SK-N-SH (cell line): Measurements from ENCODE around the gene SLC25A42.

Experiments used
- CTCF ChIP-seq: fragments of 200-600 bp; sonication (generic); IDR thresholded peaks from 2 replicates; pipeline ENCODE4 v1.6.1; 2017; ENCODE audit warnings: antibody characterized with exemption, mild to moderate bottlenecking, moderate library complexity
- EP300 ChIP-seq, 2 experiments: IDR thresholded peaks; 2 replicates each; pipeline versions ENCODE4 v1.4.0 to v1.6.1; 2012; ENCODE audit warnings: borderline replicate concordance in 1 of 2, low read depth in 1 of 2, low read length in 1 of 2
- FOSL2 ChIP-seq: IDR thresholded peaks from 2 replicates; pipeline ENCODE4 v1.4.0; 2012; ENCODE audit warnings: low read depth, mild to moderate bottlenecking, moderate library complexity, borderline replicate concordance
- JUND ChIP-seq: IDR thresholded peaks from 2 replicates; pipeline ENCODE4 v1.4.0; 2012
- MXI1 ChIP-seq: IDR thresholded peaks from 2 replicates; pipeline ENCODE4 v1.6.1; 2012; ENCODE audit warnings: mild to moderate bottlenecking, low read depth, low read length, improper control_type of control experiment
- SMC3 ChIP-seq: IDR thresholded peaks from 2 replicates; pipeline ENCODE4 v1.6.1; 2012; ENCODE audit warnings: low read depth, low read length, improper control_type of control experiment
- USF2 ChIP-seq: fragments of 150-350 bp; IDR thresholded peaks from 2 replicates; pipeline ENCODE4 v1.6.1; 2017; ENCODE audit warnings: antibody characterized with exemption, low read length, low read depth, borderline replicate concordance
- YY1 ChIP-seq: IDR thresholded peaks from 2 replicates; pipeline ENCODE4 v1.4.0; 2012; ENCODE audit warnings: low read depth, mild to moderate bottlenecking

GRCh38 chr19:19061506-19061905 is 2.3 kb upstream of the SLC25A42 start:
- TF ChIP-seq CTCF (no peak), JUND (no peak), EP300 (IDR thresholded peaks at IDR 0.05; ENCODE audit: borderline replicate concordance in 1 of 2, low read depth in 1 of 2, low read length in 1 of 2) (no peak), YY1 (no peak), SMC3 (no peak), FOSL2 (no peak), MXI1 (no peak), USF2 (no peak)
